Germinal center (tissue), 1 donor: ENCODE measurements around the gene UAP1L1.
"Not testable (repeated sequence)": the region's sequence is repeated elsewhere in the genome, so short reads cannot be mapped to it uniquely, and the experiment has no call there.

ENCODE experiments used
- DNase-seq: peaks from one replicate; pipeline ENCODE4 v3.0.0; 2012; ENCODE audit warnings: mixed read lengths, low spot score

Gene UAP1L1

GRCh38 chr9:137114613-137115393 lies 37.5 kb downstream of the UAP1L1 start, which contains the start of gene DPP7:
Gene DPP7 (minus strand): TSS chr9:137114733. CDS start chr9:137114713, 20 bp downstream.
- peak; percentile 91 for DNase-seq

GRCh38 chr9:137115394-137116026 lies 38.2 kb downstream of the UAP1L1 start:
- DNase-seq = no peak

GRCh38 chr9:137116027-137116507 lies 38.8 kb downstream of the UAP1L1 start:
- DNase-seq = no peak

GRCh38 chr9:137116728-137117127 lies 39.4 kb downstream of the UAP1L1 start:
- no peak for DNase-seq

- no peak for DNase-seq
Measured at GRCh38 chr9:137117269-137117731, 40.0 kb downstream of the UAP1L1 start.

GRCh38 chr9:137118092-137118603 lies 40.8 kb downstream of the UAP1L1 start:
- not testable (repeated sequence) for DNase-seq

- DNase-seq = not testable (repeated sequence)
Measured at GRCh38 chr9:137121927-137122795, 44.8 kb downstream of the UAP1L1 start.

- DNase-seq = not testable (repeated sequence)
Measured at GRCh38 chr9:137122796-137123467, 45.6 kb downstream of the UAP1L1 start.

- no peak for DNase-seq
Measured at GRCh38 chr9:137123468-137123837, 46.1 kb downstream of the UAP1L1 start.

GRCh38 chr9:137123952-137124462 lies 46.7 kb downstream of the UAP1L1 start:
- not testable (repeated sequence) for DNase-seq

GRCh38 chr9:137126786-137127185 lies 49.5 kb downstream of the UAP1L1 start:
- DNase-seq = no peak

GRCh38 chr9:137127301-137128157 lies 50.2 kb downstream of the UAP1L1 start:
- peak; percentile 57 for DNase-seq

GRCh38 chr9:137128158-137128861 lies 51.0 kb downstream of the UAP1L1 start:
- peak; percentile 40 for DNase-seq

- no peak for DNase-seq
Measured at GRCh38 chr9:137128862-137129455, 51.6 kb downstream of the UAP1L1 start.

- DNase-seq = peak; percentile 91
Measured at GRCh38 chr9:137129456-137130175, 52.3 kb downstream of the UAP1L1 start.

GRCh38 chr9:137130176-137130755 lies 52.9 kb downstream of the UAP1L1 start:
- DNase-seq = no peak
